ENCODE results near the gene ATF1.
"Not testable (repeated sequence)": the region's sequence is repeated elsewhere in the genome, so short reads cannot be mapped to it uniquely, and the experiment has no call there.

ATF1 gene

GRCh38 chr12:50828121-50828520, 64.2 kb downstream of the ATF1 start:
- no peak for DNase-seq (ENCODE audit: low spot score)
- in situ Hi-C loops (cut with MboI; ENCODE audit: low sequenced_read_pairs, unreplicated experiment), result no loop called here

GRCh38 chr12:50828886-50829285, 65.0 kb downstream of the ATF1 start:
- no peak for TF ChIP-seq CTCF (IDR thresholded peaks at IDR 0.05; ENCODE audit: borderline replicate concordance, control extremely low read depth, extremely low read depth, insufficient read depth, missing control alignments)
- no peak for DNase-seq (ENCODE audit: low spot score)
- in situ Hi-C loops (cut with MboI; ENCODE audit: low sequenced_read_pairs, unreplicated experiment), result no loop called here

More at GRCh38 chr12:50828121-50828520, 64.2 kb downstream of the ATF1 start:
- no peak for TF ChIP-seq CTCF (IDR thresholded peaks at IDR 0.05; ENCODE audit: borderline replicate concordance, control extremely low read depth, extremely low read depth, insufficient read depth, missing control alignments)

DNA sequence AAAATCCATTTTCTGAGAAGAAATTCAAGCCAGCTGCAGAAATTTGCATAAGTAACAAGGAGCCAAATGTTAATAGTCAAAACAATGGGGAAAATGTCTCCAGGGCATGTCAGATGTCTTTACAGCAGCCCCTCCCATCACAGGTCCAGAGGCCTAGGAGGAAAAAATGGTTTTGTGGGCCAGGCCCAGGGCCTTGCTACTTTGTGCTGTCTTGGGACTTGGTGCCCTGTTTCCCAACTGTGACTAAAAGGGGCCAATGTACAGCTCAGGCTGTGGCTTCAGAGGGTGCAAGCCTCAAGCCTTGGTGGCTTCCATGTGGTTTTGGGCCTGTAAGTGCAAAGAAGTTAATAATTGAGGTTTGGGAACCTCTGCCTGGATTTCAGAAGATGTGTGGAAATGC, 69.9 kb downstream of the ATF1 start:
- in situ Hi-C loops (cut with MboI; ENCODE audit: low sequenced_read_pairs, unreplicated experiment); DNase-seq (ENCODE audit: low spot score): not testable (repeated sequence)

- DNase-seq (ENCODE audit: low spot score), result no peak
- in situ Hi-C loops (cut with MboI; ENCODE audit: low sequenced_read_pairs, unreplicated experiment), result no loop called here
These were observed 75.1 kb downstream of the ATF1 start for GRCh38 chr12:50839042-50839441.

DNA sequence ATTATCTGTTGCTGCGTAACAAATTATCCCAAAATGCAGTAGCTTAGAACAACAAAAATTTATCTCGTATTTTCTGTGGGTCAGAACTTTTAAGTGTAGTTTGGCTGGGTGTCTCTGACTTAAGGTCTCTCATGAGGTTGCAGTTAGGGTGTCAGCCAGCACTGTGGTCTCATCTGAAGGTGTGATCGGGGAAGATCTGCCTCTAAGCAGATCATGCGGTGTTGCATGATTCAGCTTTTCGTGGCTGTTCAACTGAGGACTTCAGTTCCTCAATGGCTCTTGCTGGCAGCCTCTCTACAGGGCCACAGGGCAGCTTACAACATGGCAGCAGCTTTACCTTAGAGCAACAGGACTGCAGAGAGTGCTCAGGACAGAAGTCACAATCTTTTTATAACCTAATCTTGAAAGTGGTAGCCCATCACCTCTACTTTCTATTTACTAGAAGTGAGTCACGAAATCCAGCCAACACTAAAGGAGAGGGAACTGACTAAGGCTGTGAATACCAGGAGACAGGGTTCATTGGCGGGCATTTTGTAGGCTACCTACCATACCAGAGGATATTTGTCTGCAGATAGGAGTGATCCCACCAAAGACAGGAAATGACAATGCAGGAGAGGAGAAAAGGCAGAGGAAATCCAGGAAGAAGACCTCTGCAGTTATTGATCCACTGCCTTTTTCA, 77.0 kb downstream of the ATF1 start:
- in situ Hi-C loops (cut with MboI; ENCODE audit: low sequenced_read_pairs, unreplicated experiment), result no loop called here
- DNase-seq (ENCODE audit: low spot score), result no peak
- TF ChIP-seq CTCF (IDR thresholded peaks at IDR 0.05; ENCODE audit: borderline replicate concordance, control extremely low read depth, extremely low read depth, insufficient read depth, missing control alignments), result no peak

More at GRCh38 chr12:50839042-50839441, 75.1 kb downstream of the ATF1 start:
- no peak for TF ChIP-seq CTCF (IDR thresholded peaks at IDR 0.05; ENCODE audit: borderline replicate concordance, control extremely low read depth, extremely low read depth, insufficient read depth, missing control alignments)

DNA sequence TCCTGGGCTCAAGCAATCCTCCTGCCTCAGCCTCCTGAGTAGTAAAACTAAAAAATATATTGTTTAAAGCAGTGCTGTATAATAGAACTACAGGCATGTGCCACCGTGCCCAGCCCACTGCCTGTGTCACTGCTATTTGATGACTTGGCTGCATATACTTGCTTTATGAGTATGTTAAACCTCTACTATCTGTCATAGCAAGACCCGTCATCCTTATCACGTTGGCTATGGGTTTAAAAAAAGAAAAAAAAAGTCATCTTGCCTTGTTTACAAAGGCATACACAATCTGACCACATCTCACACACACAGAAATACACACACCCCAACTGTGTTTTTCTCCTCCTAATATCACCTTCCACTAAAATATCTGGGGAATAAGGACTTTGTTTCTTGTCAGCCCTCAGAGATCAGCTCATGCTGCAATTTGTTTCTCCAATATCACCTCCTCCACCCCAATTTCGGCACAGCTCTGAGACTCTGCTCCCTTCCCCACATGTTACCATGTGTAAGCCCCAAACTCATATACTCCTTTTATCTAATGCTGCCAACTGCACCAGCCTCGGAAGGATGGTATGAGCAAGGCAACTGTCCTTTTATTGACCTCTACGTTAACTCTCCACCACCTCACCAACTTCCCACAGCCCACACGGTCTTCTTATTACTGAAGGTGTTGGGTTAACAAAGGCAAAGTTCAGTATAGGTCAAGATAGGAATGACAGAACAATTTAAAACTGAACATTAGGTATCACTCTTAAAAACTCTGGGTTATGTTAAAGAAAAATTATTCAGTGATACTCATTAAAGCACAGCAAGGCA, 78.0 kb downstream of the ATF1 start:
- no peak for TF ChIP-seq CTCF (IDR thresholded peaks at IDR 0.05; ENCODE audit: borderline replicate concordance, control extremely low read depth, extremely low read depth, insufficient read depth, missing control alignments)
- DNase-seq (ENCODE audit: low spot score), result no peak
- in situ Hi-C loops (cut with MboI; ENCODE audit: low sequenced_read_pairs, unreplicated experiment), result no loop called here
